ENCODE measurements around the gene KRT7.

Gene KRT7

GRCh38 chr12:52190860-52191729 is 41.9 kb upstream of the KRT7 start:
- DNase-seq (ENCODE audit: low read depth, low spot score): no peak
- no peak overlapping the region for H3K4me3 ChIP-seq (ENCODE audit: low read depth, low read length)
- ChIA-PET POLR2A (interaction anchor here (0.7 to 1.6 kb wide), 4 partner anchors 9 to 104 kb away, joined by 3 to 9 read pairs (median 6); no protein-coding TSS in a partner anchor), CTCF (interaction anchor here (0.7 to 7.6 kb wide), 12 partner anchors 9 to 694 kb away, joined by 3 to 71 read pairs (median 4); no protein-coding TSS in a partner anchor)
- TF ChIP-seq CTCF (IDR thresholded peaks at IDR 0.05; ENCODE audit: insufficient read depth, low read length, missing control alignments): no peak

DNA sequence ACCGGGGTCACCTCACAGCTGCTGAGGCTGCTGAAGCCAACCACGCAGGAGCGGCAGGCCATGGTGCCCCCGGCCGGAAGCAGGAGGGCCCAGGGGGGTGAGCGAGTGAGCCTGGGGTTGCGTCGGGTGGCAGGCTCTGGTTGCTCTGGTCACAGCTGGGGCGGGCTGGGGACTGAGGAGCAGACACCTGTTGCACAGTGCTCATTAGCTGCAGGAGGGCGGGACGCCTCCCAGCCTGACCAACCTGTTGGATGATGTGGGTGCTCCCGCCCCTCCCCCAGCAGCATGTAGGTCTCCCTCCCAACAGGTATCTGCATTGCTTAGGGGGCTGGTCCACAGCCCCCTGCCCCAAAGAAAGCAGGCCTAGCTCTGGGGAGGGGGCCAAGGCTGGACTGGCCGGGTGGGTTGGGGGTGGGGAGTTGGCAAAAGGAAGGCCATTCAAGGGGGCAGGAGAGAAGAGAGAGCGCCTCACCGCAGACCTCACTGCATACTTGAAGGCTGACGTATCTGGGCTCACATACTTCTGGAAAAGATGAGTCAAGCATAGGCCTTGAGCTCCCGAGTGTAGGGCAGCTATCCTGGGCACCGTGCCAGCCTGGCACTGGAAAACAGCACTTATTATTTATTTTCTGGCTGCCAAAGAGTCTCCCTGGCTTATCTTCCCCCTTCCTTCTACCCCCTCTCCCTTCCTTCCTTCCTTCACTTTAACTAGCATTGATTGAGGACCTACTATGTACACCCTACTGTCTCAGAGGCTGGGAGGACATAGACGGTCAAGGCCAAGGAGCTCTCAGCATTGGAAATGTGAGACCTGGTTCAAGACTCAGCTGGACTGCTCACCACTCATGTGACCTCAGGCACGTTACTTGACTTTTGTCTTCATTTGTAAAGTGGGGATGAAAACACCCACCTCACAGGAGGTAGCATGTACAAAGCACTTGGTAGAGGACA is 40.9 kb upstream of the KRT7 start, which contains the start of gene KRT80:
Gene KRT80 (minus strand): TSS at position 174 of the 951 bp plus-strand sequence. CDS start 112 bp downstream, at position 62.
- DNase-seq (ENCODE audit: low read depth, low spot score): peak; percentile 98
- no peak for TF ChIP-seq CTCF (IDR thresholded peaks at IDR 0.05; ENCODE audit: insufficient read depth, low read length, missing control alignments)
- ChIA-PET CTCF (interaction anchor here (0.7 to 7.6 kb wide), 12 partner anchors 9 to 693 kb away, joined by 3 to 71 read pairs (median 6); no protein-coding TSS in a partner anchor), POLR2A (interaction anchor here (0.6 to 1.6 kb wide), 7 partner anchors 8 to 51 kb away, joined by 3 to 9 read pairs (median 4); no protein-coding TSS in a partner anchor)
- H3K4me3 ChIP-seq (ENCODE audit: low read depth, low read length): no peak within 1 kb of the TSS

DNA sequence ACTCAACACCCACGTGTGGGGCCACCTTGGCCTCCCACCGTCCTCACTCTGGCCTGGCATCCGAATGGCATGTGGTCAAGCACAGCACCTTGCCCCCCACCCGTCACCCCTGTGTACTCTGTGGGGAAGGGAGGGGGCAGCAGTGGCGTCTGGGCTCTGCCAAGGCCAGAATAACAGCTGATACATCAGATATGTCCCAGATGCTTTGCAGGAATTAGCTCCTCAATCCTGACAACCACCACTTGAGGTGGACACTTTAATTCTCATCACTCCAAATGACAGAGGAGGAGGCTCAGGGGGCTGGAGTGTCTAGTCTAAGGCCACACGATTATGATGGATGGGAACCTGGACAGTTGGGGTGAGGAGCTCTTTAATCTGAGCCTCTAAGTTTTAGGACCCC is 39.5 kb upstream of the KRT7 start:
- CTCF ChIA-PET: interaction anchor here (0.7 to 7.6 kb wide), 11 partner anchors 8 to 686 kb away, joined by 3 to 71 read pairs (median 4); no protein-coding TSS in a partner anchor
- POLR2A ChIA-PET: interaction anchor here (0.6 to 1.0 kb wide), 2 partner anchors 10 to 180 kb away, joined by 3 read pairs; no protein-coding TSS in a partner anchor
- no peak for DNase-seq (ENCODE audit: low read depth, low spot score)

GRCh38 chr12:52193991-52194390 is 39.1 kb upstream of the KRT7 start:
- ChIA-PET POLR2A (interaction anchor here (1.0 kb wide), 1 partner anchor 10 kb away, joined by 3 read pairs; no protein-coding TSS in a partner anchor), CTCF (interaction anchor here (0.8 to 7.6 kb wide), 10 partner anchors 7 to 686 kb away, joined by 3 to 71 read pairs (median 4); no protein-coding TSS in a partner anchor)
- H3K4me3 ChIP-seq (ENCODE audit: low read depth, low read length): no peak overlapping the region
- no peak for DNase-seq (ENCODE audit: low read depth, low spot score)
- no peak for TF ChIP-seq CTCF (IDR thresholded peaks at IDR 0.05; ENCODE audit: insufficient read depth, low read length, missing control alignments)

More for the DNA sequence above, 39.5 kb upstream of the KRT7 start:
- H3K4me3 ChIP-seq (ENCODE audit: low read depth, low read length): no peak overlapping the region
- no peak for TF ChIP-seq CTCF (IDR thresholded peaks at IDR 0.05; ENCODE audit: insufficient read depth, low read length, missing control alignments)

DNA sequence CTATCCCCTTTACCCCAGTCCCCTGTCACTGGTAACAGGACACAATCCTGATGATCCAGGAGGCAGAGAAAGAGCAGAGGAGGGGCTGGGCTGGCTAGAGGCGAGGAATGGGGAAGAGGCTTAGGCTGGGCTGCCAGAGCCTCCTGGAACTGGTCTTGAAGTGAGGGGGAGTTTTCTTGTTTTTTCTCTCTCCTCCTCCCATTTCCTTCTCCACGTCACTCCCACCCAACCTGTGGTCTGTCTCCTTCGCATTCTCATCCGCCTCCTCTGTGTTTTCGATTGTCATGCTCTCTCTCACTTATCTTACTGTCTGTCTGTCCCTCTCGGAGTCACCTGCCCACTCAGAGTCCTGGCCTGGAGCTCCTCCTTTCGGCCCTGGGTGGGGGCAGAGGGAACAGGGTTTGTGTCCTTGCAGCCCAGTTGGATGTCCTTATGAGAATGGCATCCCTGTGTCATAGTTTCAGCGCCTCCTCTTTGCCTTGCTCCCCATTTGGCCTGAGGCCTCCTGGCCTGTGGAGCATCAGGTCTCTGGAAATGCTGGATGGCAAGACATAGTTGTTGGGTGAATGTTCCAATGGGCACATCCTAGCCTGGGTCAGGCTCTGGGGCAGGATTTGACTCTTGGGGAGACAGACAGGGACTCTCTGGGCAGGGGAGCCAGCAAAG is 37.8 kb upstream of the KRT7 start:
- POLR2A ChIA-PET: no interaction called here
- TF ChIP-seq CTCF (IDR thresholded peaks at IDR 0.05; ENCODE audit: insufficient read depth, low read length, missing control alignments): no peak

More for the DNA sequence above, 37.8 kb upstream of the KRT7 start:
- CTCF ChIA-PET: interaction anchor here (1.5 to 7.6 kb wide), 3 partner anchors 9 to 24 kb away, joined by 3 to 71 read pairs (median 4); no protein-coding TSS in a partner anchor
- no peak overlapping the region for H3K4me3 ChIP-seq (ENCODE audit: low read depth, low read length)
- DNase-seq (ENCODE audit: low read depth, low spot score): no peak
